ENCODE measurements around the gene TEX19. TPM values are rescaled to one million over a fixed set of nuclear protein-coding genes. Genes with fewer than 3 reads are reported as not detected.
A peak's percentile ranks its signal among the peaks of the same experiment; 100 is the strongest.

TEX19 gene
- total and polyA plus RNA-seq, 9 of the 15 experiments (the other 6 are each of a cell fraction or from before 2014, with no cell fraction given), result 0.10 to 4.9 (median 1.9) TPM

DNA sequence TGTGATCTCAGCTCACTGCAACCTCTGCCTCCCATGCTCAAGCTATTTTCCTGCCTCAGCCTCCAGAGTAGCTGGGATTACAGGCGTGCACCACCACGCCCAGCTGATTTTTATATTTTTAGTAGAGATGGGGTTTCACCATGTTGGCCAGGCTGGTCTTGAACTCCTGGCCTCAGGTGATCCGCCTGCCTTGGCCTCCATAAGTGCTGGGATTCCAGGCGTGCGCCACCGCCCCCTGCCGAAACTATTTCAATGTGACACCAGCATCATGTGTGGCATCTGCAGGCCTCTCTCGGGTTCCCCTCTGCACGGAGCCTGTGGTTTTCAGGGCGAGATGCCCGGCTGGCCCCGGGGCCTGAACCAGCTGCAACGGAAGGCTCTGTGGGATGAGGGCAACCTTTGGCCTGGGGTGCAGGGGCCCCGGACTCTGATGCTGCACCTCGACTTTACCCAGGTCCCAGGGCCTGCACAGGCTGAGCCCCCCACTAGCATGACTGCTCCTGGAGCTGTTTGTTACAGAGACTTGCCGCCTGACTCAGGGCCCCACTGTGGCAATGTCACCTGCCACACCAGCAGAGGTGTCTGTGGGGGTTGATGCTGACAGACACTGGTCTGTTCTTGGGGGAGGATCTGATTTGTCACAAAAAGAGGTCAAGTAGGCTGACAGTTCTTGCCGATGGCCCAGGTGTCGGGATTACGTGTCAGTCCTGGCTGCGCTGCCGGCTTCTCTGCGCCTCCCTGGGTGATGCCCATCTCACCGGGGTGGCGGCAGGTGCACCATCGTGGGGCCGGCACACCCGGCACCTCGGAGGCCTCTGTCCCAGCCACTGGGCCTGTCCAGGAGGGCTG lies 8.6 kb upstream of the TEX19 start:
- Histone ChIP-seq H3K9ac (ENCODE audit: insufficient read depth in 1 of 2, low read depth in 2 of 2, low read length in 2 of 2) (no peak overlapping the region), H4K20me1 (replicated peaks; ENCODE audit: control insufficient read depth, insufficient read depth, low read length) (no peaks in the 10 kb centered on the region), H3K4me1 (replicated peaks in 1 of 2; ENCODE audit: control insufficient read depth in 2 of 2, insufficient read depth in 2 of 2, low read length in 2 of 2) (peaks cover 24 to 65% of the 10 kb centered on the region in 2 experiments), H3K27me3 (ENCODE audit: control insufficient read depth in 2 of 2, insufficient read depth in 2 of 2, low read length in 2 of 2) (no peaks in the 10 kb centered on the region), H2AFZ (ENCODE audit: low read depth, low read length) (no peak overlapping the region), H3K79me2 (ENCODE audit: control insufficient read depth, insufficient read depth, low read length) (no peaks in the 10 kb centered on the region), H3K27ac (ENCODE audit: extremely low read depth, low read depth, low read length) (no peak overlapping the region), H3K4me2 (ENCODE audit: insufficient read depth, low read length) (no peak overlapping the region), H3K9me1 (ENCODE audit: control insufficient read depth, insufficient read depth, low read length) (no peaks in the 10 kb centered on the region), H3K9me3 (replicated peaks; ENCODE audit: control insufficient read depth, insufficient read depth, low read depth, low read length) (no peaks in the 10 kb centered on the region), H3K4me3 (no peak overlapping the region), H3K36me3 (ENCODE audit: control insufficient read depth, insufficient read depth, low read length) (no peaks in the 10 kb centered on the region)
- intact Hi-C loops (cut with micrococcal nuclease), result loop anchor here (1.0 to 10.0 kb wide), 4 partner anchors 64 to 417 kb away; no protein-coding TSS in a partner anchor
- FAIRE-seq (no peak), DNase-seq (ENCODE audit: extremely low read depth in 1 of 4, low spot score in 3 of 4) (peak in 2 of 4 experiments; percentile 46 to 78), ATAC-seq (peak; percentile 72)
- ChIA-PET CTCF (ENCODE audit: low intra/inter-chr PET ratio) (interaction anchor here (0.5 to 2.1 kb wide), 4 partner anchors 38 to 145 kb away, joined by 3 to 4 read pairs (median 4); no protein-coding TSS in a partner anchor), POLR2A (interaction anchor here (0.6 to 1.6 kb wide), 4 partner anchors 65 to 254 kb away, joined by 3 to 4 read pairs (median 4); partner anchors contain the start of gene HEXD)
- BruUV-seq (replicated peaks), result no TSS peak
- WGBS (ENCODE audit: insufficient coverage, low coverage, missing lambda C conversion rate), result 56% methylated on average over 19 of the region's 28 CpGs
- in situ Hi-C loops (cut with MboI), result loop anchor here (5.0 kb wide), 2 partner anchors 207 to 432 kb away; no protein-coding TSS in a partner anchor
- TF ChIP-seq ZBTB33 (CRISPR knock-in tag; IDR thresholded peaks at IDR 0.05) (peak; percentile 94), SMARCA5 (IDR thresholded peaks at IDR 0.05) (0 out of 2 replicates have a peak, but pooled peaks have one; percentile 35), NFIX (CRISPR knock-in tag; IDR thresholded peaks at IDR 0.05; ENCODE audit: low read depth) (no peak), CC2D1A (IDR thresholded peaks at IDR 0.05) (peak; percentile 74; the same call in 1 of the 2 replicates), ZFP91 (CRISPR knock-in tag; IDR thresholded peaks at IDR 0.05) (no peak), SMC3 (conservative IDR thresholded peaks at IDR 0.05; ENCODE audit: insufficient read depth, low read depth, low read length) (peak; percentile 32; the same call in 1 of the 2 replicates), HDAC8 (tag; IDR thresholded peaks at IDR 0.05) (no peak), ZNF212 (CRISPR knock-in tag; IDR thresholded peaks at IDR 0.05) (no peak), ZFPM2 (CRISPR knock-in tag; IDR thresholded peaks at IDR 0.05) (no peak), BCL6 (CRISPR knock-in tag; IDR thresholded peaks at IDR 0.05) (no peak), POLR2G (IDR thresholded peaks at IDR 0.05; ENCODE audit: low read depth, low read length) (no peak), ZBTB1 (CRISPR knock-in tag; IDR thresholded peaks at IDR 0.05; ENCODE audit: borderline replicate concordance, low read depth) (no peak), CXXC5 (CRISPR knock-in tag; IDR thresholded peaks at IDR 0.05) (0 out of 2 replicates have a peak, but pooled peaks have one; percentile 35), LARP7 (IDR thresholded peaks at IDR 0.05) (no peak)
- TF ChIP-seq, protein P1, sequence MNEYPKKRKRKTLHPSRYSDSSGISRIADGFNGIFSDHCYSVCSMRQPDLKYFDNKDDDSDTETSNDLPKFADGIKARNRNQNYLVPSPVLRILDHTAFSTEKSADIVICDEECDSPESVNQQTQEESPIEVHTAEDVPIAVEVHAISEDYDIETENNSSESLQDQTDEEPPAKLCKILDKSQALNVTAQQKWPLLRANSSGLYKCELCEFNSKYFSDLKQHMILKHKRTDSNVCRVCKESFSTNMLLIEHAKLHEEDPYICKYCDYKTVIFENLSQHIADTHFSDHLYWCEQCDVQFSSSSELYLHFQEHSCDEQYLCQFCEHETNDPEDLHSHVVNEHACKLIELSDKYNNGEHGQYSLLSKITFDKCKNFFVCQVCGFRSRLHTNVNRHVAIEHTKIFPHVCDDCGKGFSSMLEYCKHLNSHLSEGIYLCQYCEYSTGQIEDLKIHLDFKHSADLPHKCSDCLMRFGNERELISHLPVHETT (CRISPR knock-in tag; conservative IDR thresholded peaks at IDR 0.05 in 1 of 2, IDR thresholded peaks at IDR 0.05 in 1 of 2), result no peak
